Breast epithelium (tissue), 4 donors: ENCODE data around the gene SEMA6D. TPM values are rescaled to one million over a fixed set of nuclear protein-coding genes. Genes with fewer than 3 reads are reported as not detected.

ENCODE experiments used
- DNase-seq, 2 donors: peaks; one replicate each; pipeline ENCODE4 v3.0.0-alpha.2; 2019; ENCODE audit warnings: low spot score in 2 of 2
- H3K27ac ChIP-seq, 2 donors: fragments of 200-600 bp; sonication (generic) in 1 of 2; one replicate each; pipeline ENCODE4 v1.5.1; 2016 to 2019; ENCODE audit warnings: mild to moderate bottlenecking in 1 of 2
- H3K27me3 ChIP-seq, 2 donors: fragments of 200-600 bp; sonication (generic) in 1 of 2; one replicate each; pipeline versions ENCODE4 v1.5.1 to v1.6.0; 2017 to 2019; ENCODE audit warnings: control low read depth in 1 of 2, mild to moderate bottlenecking in 1 of 2
- H3K36me3 ChIP-seq: fragments of 200-600 bp; one replicate; pipeline ENCODE4 v1.5.1; 2019
- H3K4me1 ChIP-seq, 2 donors: fragments of 200-600 bp; sonication (generic); one replicate each; pipeline ENCODE4 v1.5.1; 2016 to 2019; ENCODE audit warnings: control low read depth in 1 of 2
- H3K4me3 ChIP-seq, 3 donors: fragments of 200-600 bp; sonication (generic); 1 replicate in 2 of 3; 2 replicates in 1 of 3; pipeline ENCODE4 v1.5.1; 2016 to 2019; ENCODE audit warnings: mild to moderate bottlenecking in 3 of 3, moderate library complexity in 2 of 3
- H3K9me3 ChIP-seq, 2 donors: fragments of 200-600 bp; sonication (generic) in 1 of 2; one replicate each; pipeline ENCODE4 v1.5.1; 2016 to 2019; ENCODE audit warnings: control low read depth in 1 of 2
- CTCF ChIP-seq, 3 donors: fragments of 450-650 bp; IDR thresholded peaks; one replicate each; pipeline ENCODE4 v1.5.1; 2016 to 2017; ENCODE audit warnings: antibody characterized with exemption in 3 of 3, mild to moderate bottlenecking in 3 of 3, moderate library complexity in 3 of 3
- POLR2A ChIP-seq: fragments of 450-650 bp; IDR thresholded peaks from one replicate; pipeline ENCODE4 v1.6.1; 2016; ENCODE audit warnings: antibody characterized with exemption, mild to moderate bottlenecking, moderate library complexity
- POLR2AphosphoS5 ChIP-seq, 3 donors: sonication (generic); formaldehyde crosslinking; IDR thresholded peaks; one replicate each; pipeline ENCODE4 v1.6.1; 2017; ENCODE audit warnings: antibody characterized with exemption in 3 of 3
- intact Hi-C: fragments of 100-400 bp; cut with DNase I; formaldehyde crosslinking; loops from one replicate; pipeline ENCODE4 v1.15.1; 2023; ENCODE audit warnings: low total_unique reads
- total RNA-seq, 3 donors: library from RNA; depleted of rRNA; stranded (reverse); fragments of >200 nt; gene quantifications; one replicate each; pipeline ENCODE4 v1.1.0, GENCODE V29; 2016

SEMA6D gene
- total RNA-seq, 3 donors from 2014 or later = 3.0 to 22.8 (median 10.5) TPM

DNA sequence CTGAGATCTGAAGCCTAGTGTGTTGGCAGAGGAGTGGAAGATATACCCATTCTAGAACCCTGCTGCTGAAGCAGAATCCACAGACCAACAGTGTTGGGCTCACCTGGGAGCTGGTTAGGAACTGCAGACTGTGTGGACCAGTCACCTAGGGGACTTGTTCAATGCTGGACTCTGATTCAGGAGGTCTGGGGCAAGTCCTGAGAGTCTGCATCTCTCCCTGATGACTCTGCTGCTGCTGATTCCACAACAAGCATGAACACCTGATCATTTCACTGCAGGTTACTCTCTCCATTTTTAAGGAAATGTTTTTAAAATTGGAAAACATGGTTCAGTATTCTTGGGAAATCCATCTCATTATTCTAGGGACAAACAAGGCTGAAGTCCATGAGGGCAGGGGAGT, 84.9 kb downstream of the SEMA6D start:
- no peak for DNase-seq
- H3K4me1 ChIP-seq = no peaks in the 10 kb centered on the region
- H3K9me3 ChIP-seq = no peaks in the 10 kb centered on the region
- no peak for TF ChIP-seq CTCF (IDR thresholded peaks at IDR 0.05)
- TF ChIP-seq POLR2AphosphoS5 (IDR thresholded peaks at IDR 0.05) = no peak
- no peak for TF ChIP-seq POLR2A
- no peak overlapping the region for H3K27ac ChIP-seq
- intact Hi-C loops = no loop called here
- no peak overlapping the region for H3K4me3 ChIP-seq
- H3K27me3 ChIP-seq = no peaks in the 10 kb centered on the region
- H3K36me3 ChIP-seq = no peaks in the 10 kb centered on the region

GRCh38 chr15:47803767-47804166, 86.5 kb downstream of the SEMA6D start:
- TF ChIP-seq POLR2AphosphoS5 (IDR thresholded peaks at IDR 0.05) (no peak), POLR2A (no peak), CTCF (IDR thresholded peaks at IDR 0.05) (no peak)
- intact Hi-C loops = no loop called here
- H3K4me3 ChIP-seq = no peak overlapping the region
- H3K36me3 ChIP-seq = no peaks in the 10 kb centered on the region
- H3K27ac ChIP-seq = no peak overlapping the region
- DNase-seq = no peak
- H3K9me3 ChIP-seq = no peaks in the 10 kb centered on the region
- H3K27me3 ChIP-seq = no peaks in the 10 kb centered on the region
- no peaks in the 10 kb centered on the region for H3K4me1 ChIP-seq

- no peak overlapping the region for H3K27ac ChIP-seq
- H3K27me3 ChIP-seq = no peaks in the 10 kb centered on the region
- intact Hi-C loops = no loop called here
- no peak for DNase-seq
- no peaks in the 10 kb centered on the region for H3K36me3 ChIP-seq
- TF ChIP-seq POLR2AphosphoS5 (IDR thresholded peaks at IDR 0.05) (no peak), CTCF (IDR thresholded peaks at IDR 0.05) (no peak), POLR2A (no peak)
- no peak overlapping the region for H3K4me3 ChIP-seq
- H3K4me1 ChIP-seq = no peaks in the 10 kb centered on the region
- H3K9me3 ChIP-seq = no peaks in the 10 kb centered on the region
These were observed 87.4 kb downstream of the SEMA6D start for GRCh38 chr15:47804733-47805132.

DNA sequence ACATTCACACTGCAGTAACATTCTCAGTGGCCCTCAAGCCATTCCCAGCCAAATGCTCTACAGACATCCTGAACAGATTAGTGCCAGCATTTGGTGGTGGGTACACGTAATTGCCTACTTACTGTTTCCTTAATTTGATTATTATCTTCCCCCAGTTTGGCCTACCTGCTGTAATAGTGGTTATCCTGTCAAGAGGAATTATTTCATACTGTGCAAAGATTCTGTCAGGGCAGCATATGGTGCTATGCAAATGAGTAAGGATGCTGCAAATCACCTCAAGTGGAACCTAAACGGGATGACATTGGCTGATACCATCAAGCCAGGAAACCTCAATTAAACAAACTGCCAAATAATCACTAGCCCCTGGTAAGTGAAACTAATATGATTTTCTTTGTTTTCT, 88.7 kb downstream of the SEMA6D start:
- no peaks in the 10 kb centered on the region for H3K36me3 ChIP-seq
- no peaks in the 10 kb centered on the region for H3K27me3 ChIP-seq
- H3K9me3 ChIP-seq = no peaks in the 10 kb centered on the region
- H3K4me1 ChIP-seq = no peaks in the 10 kb centered on the region
- TF ChIP-seq CTCF (IDR thresholded peaks at IDR 0.05) (no peak), POLR2A (no peak), POLR2AphosphoS5 (IDR thresholded peaks at IDR 0.05) (no peak)
- intact Hi-C loops = no loop called here
- no peak overlapping the region for H3K4me3 ChIP-seq
- DNase-seq = no peak
- H3K27ac ChIP-seq = no peak overlapping the region

DNA sequence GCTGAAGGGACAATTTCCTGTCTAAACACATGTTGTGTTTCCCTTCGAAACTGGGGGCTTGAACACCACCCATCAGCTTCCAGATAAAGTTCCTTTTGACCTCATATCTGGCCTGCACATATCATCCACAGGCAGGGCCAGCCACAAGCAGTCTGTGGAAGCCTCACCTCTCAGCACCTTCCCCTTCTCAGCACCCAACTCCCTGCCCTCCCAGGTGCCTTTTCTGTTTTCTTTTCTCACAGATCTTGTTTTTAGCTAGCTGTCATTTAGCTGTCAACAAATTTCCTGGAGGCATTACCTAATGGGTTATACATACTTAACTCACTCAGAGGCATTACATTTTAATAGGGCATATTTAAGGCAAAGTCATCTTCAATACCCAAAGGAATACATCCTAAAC, 93.9 kb downstream of the SEMA6D start:
- no peak for DNase-seq
- Histone ChIP-seq H3K4me3 (no peak overlapping the region), H3K27ac (no peak overlapping the region), H3K27me3 (no peaks in the 10 kb centered on the region), H3K36me3 (no peaks in the 10 kb centered on the region), H3K4me1 (no peaks in the 10 kb centered on the region), H3K9me3 (no peaks in the 10 kb centered on the region)
- TF ChIP-seq POLR2A = no peak
- no peak for TF ChIP-seq CTCF (IDR thresholded peaks at IDR 0.05)
- TF ChIP-seq POLR2AphosphoS5 (IDR thresholded peaks at IDR 0.05) = no peak
- intact Hi-C loops = loop anchor here (5.0 kb wide), 1 partner anchor 119 kb away; no protein-coding TSS in a partner anchor
